Activated CD4-positive, CD25-positive, alpha-beta regulatory T cell (primary cell): ENCODE measurements around the gene NXPE3.
A peak's percentile ranks its signal among the peaks of the same experiment; 100 is the strongest.

ENCODE experiments used
- DNase-seq, 4 experiments: peaks; one replicate each; lab custom pipeline; 2025; lab: John Stamatoyannopoulos, UW

NXPE3 gene

GRCh38 chr3:101829437-101829830 lies 50.4 kb downstream of the NXPE3 start:
- DNase-seq, result no peak

DNA sequence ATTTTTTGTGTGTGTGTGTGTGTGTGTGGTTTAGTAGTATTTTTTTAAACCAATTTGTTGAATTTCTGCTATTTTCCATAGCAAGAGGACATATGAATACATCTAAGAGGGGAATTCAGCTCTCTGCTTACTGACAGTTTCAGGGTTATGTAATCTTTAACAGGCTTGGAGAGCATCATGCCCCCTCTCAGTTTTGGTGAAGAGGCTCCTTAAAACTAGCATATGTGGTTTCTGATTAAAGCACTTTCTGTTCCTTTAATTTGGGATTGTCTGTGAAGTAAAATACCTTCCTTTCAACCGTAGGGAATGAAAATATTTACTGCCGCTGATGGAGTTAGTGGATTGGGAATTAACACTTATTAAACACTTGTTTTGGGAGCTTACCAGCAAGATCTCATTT lies 50.9 kb downstream of the NXPE3 start:
- no peak for DNase-seq

DNA sequence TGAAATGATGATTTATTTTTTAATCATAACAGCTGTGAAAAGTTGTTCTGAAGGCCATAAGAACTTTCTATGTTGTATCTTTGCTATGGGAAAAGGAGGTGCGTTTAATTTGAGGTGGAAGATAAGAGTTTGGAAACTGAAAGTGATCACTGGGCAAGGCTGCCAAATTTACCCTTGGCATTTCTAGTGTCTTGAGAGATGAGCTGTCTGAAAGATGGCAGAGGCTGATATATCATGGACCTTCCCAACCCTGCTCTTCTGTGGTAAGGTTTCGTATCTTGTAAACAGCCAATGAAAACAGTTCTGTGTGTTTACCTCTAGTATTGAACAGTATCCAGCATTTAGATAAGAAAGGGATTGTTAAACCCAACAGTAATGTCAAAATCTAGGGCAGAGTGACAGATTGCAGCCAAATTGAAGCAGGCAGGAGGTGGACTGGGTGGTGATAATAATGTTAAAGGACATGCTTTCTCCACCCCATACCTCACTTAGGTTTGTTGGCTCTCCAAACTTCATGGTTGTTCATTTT lies 54.5 kb downstream of the NXPE3 start:
- no peak for DNase-seq

DNA sequence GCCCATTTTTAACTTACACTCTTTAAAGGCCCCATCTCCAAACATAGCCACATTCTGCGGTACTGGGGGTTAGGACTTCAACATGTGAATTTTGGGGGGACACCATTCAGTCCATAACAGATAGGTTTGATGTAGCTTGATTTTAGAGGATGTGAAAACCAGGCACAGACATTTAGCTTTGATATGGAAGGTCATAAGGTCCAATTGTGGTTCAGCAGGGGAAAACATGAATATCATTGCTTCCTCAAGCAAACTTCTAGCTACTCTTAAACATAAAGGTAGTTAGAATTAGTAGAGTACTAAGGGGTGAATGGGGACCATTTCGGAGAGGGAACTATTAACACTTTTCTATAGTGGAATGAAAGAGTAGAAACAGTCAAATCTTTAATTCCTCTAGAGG lies 56.7 kb downstream of the NXPE3 start:
- no peak for DNase-seq

DNA sequence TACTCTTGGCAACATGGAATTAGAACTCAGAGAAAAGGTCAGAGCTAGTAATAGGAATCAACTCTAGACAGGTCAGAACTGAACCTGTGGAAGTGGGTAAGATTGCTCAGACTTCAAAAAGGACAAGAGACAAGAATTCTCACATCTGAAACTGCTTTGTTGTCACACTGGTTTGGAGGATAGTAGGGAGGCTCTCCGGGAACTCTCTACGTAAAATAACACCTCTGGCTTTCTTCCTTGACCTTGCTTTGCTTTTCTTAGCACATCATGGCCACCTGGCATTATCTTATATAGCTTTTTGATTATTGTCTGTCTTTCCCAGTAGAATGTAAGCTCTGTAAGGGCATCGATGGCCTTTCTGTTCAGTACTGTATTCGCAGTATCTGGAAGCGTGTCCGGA lies 57.1 kb downstream of the NXPE3 start:
- DNase-seq, result no peak

GRCh38 chr3:101836652-101837598 lies 57.9 kb downstream of the NXPE3 start:
- no peak for DNase-seq

DNA sequence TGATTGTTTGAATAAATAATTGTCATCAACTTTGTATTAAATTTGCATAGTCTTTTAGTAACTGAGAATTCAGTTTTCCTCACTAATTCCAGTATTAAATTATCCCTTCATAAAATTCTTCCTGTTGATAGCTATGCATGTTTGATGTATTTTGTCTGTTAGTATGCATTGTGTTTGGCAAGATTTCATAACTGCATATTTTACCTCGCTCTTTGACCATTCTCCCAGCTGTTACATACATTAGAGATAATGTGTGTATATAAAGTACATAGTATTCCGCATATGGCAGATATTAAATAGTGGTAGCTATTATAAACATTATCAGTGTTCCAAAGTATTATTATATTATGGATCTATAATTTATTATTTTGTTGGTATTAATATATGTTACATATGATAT lies 59.7 kb downstream of the NXPE3 start:
- DNase-seq, result no peak

DNA sequence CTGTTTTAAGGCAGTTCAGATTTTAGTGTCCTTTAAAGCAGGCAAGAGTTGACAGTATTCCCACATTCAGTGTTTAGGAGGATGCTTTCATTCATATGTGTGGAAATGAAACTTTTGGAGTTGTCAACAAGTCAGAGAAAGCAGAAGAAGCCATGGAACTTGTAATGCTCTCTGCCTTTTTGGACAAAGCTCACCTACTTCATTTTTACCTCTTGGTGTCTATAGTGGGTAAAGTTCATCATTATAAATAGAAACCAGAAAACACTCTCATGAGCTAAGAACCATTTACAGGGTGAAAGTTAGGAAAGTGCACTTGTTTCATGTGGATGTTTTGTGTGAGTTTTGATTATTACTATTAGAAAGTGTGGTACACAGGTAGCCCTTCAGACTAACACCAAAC lies 61.1 kb downstream of the NXPE3 start:
- no peak for DNase-seq

GRCh38 chr3:101842245-101842934 lies 63.4 kb downstream of the NXPE3 start:
- DNase-seq, result no peak

GRCh38 chr3:101842935-101843330 lies 63.9 kb downstream of the NXPE3 start:
- DNase-seq, result no peak

DNA sequence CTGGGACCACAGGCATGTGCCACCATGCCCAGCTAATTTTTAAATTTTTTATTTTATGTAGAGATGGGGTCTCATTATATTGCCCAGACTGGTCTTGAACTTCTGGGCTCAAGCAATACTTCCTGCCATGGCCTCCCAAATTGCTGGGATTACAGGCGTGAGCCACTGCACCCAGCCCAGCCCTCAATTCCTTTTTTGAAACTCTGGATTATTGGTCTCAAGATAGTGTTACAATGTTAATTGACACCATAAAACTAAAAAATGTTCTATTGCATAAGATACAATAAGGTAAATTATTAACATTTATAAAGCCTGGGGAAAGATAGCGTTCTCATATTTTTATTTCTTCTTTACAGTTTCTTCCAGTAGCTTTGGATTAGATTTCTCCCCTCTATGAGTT lies 66.4 kb downstream of the NXPE3 start:
- no peak for DNase-seq

- no peak for DNase-seq
Observed at GRCh38 chr3:101846709-101847108, 67.7 kb downstream of the NXPE3 start.

DNA sequence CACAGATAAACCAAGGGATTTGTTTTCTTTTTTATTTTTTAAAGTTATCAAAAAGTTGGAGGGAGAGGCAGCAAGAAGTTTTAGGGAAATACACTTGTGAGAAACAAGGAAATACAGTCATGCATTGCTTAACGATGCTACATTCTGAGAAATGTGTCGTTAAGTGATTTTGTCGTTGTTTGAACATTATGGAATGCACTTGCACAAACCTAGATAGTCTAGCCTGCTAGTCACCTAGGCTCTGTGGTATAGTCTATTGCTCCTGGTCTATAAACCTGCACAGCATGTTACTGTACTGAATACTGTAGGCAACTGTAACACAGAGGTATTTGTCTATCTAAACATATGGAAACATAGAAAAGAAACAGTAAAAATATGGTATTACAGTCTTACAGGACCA lies 68.3 kb downstream of the NXPE3 start:
- DNase-seq, result no peak

DNA sequence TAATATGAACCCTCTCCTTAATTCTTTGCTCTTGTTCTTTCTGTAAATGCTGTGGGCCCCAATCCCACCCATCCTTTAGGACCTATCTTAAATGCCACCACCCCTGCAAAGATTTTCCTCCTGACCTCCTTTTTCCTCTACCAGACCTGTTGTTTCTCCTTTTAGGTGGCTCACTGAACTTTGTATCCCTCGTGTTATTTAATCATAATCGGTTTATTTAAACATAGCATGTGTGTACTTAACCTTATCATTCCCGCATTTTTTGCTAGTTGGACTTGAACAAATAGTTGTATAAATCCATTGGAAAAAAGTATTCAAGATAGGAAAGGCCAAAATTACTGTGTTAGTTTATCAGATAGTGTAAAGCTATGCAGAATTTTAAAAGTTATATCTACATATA lies 69.3 kb downstream of the NXPE3 start:
- DNase-seq, result no peak

GRCh38 chr3:101848754-101849713 lies 70.0 kb downstream of the NXPE3 start, which contains the start of gene NFKBIZ:
NFKBIZ (plus strand) TSS chr3:101849514; CDS start chr3:101849629, 115 bp downstream.
- DNase-seq, result peak; percentile 81 to 92 (median 88)

DNA sequence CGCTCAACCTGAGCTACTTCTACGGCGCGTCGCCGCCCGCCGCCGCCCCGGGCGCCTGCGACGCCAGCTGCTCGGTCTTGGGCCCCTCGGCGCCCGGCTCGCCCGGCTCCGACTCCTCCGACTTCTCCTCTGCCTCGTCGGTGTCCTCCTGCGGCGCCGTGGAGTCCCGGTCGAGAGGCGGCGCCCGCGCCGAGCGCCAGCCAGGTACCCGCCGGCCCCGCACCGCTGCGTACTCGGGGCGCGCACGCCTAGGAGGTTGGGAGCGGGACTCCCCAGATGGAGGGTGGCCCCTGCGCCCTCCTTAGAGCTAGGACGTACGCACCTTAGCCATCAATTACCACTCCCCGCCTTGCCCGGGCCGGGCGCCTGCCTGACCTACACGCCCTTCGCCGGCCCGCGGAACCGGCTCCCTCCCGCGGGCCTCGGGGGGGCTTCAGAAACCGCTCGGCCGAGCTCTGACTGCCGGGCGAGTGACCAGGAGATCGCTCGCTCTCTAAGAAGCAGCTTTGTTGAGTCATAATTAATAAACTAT lies 70.8 kb downstream of the NXPE3 start:
- peak in 3 of 4 experiments; percentile 39 to 43 (median 42) for DNase-seq

- peak in 1 of 4 experiments; percentile 9 for DNase-seq
Observed at GRCh38 chr3:101850246-101851051, 71.4 kb downstream of the NXPE3 start.

DNA sequence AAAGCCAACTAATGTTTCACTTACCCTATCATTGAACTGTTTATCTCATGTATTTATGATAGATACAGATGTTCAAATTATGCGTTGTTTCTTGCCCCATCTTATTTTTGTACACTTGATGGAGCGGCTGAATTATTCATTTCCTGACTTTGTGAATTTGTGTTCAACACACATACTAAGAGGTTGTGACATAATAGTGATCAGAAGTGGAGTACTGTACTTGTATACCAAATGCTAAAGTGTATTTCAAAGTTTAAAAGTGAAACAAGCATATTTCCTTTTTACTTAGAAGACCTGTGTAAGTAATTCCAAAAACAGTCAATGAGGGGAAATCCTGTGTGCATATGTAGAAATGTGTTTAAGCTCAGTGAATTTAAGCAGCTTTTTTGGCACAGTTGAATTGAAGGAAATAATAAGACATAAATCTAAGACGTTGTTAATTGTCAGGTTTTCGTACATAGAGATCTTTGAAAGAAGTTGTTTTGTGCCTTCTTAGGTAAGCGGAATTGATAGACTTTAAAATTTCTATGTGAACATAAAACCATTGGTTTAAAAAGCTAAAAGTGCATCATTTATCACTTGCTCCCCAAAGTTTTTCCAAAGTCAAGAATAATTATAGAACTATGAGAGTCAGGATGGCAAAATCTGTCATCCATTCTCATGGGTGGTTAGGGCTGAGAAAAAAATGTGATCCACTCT lies 72.2 kb downstream of the NXPE3 start:
- DNase-seq, result no peak

- DNase-seq, result no peak
Observed at GRCh38 chr3:101851850-101852714, 73.1 kb downstream of the NXPE3 start.
